Bronchial epithelial cell (primary cell): ENCODE data around the gene SNPH. TPM values are rescaled to one million over a fixed set of nuclear protein-coding genes. Genes with fewer than 3 reads are reported as not detected.

Source experiments
- DNase-seq: peaks from one replicate; pipeline ENCODE4 v3.0.0-alpha.2; 2010; ENCODE audit warnings: low read depth
- FAIRE-seq: peaks from 2 replicates; lab custom pipeline; 2011; peaks lifted over from hg19 to GRCh38; lab: Jason Lieb, UNC
- H3K27me3 ChIP-seq: 2 replicates; pipeline ENCODE4 v1.5.1; 2011; ENCODE audit warnings: low read length; ENCODE audit not compliant: control insufficient read depth, insufficient read depth
- H3K36me3 ChIP-seq: 2 replicates; pipeline ENCODE4 v1.5.1; 2011; ENCODE audit warnings: low read length; ENCODE audit not compliant: control insufficient read depth, insufficient read depth
- H3K4me3 ChIP-seq: 2 replicates; pipeline ENCODE4 v1.5.1; 2011; ENCODE audit warnings: mild to moderate bottlenecking, low read depth, low read length, control low read depth
- total RNA-seq: library from RNA; depleted of rRNA; stranded (reverse); fragments of >200 nt; gene quantifications from 2 replicates; pipeline ENCODE4 v1.2.1, GENCODE V29; 2014
- TF ChIP-seq, protein P1 (sequence below): IDR thresholded peaks from 2 replicates; pipeline ENCODE4 v1.5.1; 2011; ENCODE audit warnings: mild to moderate bottlenecking, moderate library complexity, low read length, control low read depth, inconsistent platforms; ENCODE audit not compliant: insufficient read depth, severe bottlenecking

Gene SNPH
- total RNA-seq, 1 donor from 2014 or later: 1.8 TPM

DNA sequence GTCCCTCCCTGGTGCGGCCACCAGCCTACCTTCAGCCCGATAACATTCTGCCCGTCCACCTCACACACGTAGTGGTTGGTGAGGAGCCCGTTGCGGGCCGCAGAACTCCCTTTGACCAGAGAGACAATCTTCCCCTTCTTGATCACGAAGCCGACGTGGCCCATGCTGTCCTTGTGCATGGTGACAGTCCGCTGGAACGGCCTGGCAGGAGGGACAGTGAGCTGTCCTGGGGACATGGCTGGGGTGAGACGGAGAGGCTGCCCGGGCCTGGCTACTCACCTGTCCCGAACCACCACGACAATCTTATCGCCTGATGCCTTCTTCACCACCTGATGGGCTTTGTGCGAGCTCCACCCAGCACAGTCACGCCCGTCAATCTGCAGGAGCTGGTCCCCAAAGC, 46.2 kb downstream of the SNPH start:
- FAIRE-seq: no peak
- no peak for DNase-seq
- no peak overlapping the region for H3K4me3 ChIP-seq
- peaks cover 22% of the 10 kb centered on the region for H3K36me3 ChIP-seq
- TF ChIP-seq, protein P1, sequence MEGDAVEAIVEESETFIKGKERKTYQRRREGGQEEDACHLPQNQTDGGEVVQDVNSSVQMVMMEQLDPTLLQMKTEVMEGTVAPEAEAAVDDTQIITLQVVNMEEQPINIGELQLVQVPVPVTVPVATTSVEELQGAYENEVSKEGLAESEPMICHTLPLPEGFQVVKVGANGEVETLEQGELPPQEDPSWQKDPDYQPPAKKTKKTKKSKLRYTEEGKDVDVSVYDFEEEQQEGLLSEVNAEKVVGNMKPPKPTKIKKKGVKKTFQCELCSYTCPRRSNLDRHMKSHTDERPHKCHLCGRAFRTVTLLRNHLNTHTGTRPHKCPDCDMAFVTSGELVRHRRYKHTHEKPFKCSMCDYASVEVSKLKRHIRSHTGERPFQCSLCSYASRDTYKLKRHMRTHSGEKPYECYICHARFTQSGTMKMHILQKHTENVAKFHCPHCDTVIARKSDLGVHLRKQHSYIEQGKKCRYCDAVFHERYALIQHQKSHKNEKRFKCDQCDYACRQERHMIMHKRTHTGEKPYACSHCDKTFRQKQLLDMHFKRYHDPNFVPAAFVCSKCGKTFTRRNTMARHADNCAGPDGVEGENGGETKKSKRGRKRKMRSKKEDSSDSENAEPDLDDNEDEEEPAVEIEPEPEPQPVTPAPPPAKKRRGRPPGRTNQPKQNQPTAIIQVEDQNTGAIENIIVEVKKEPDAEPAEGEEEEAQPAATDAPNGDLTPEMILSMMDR: no peak
- H3K27me3 ChIP-seq: no peaks in the 10 kb centered on the region

- TF ChIP-seq, protein P1: no peak
- no peak for FAIRE-seq
- DNase-seq: no peak
- Histone ChIP-seq H3K36me3 (peaks cover 23% of the 10 kb centered on the region), H3K4me3 (no peak overlapping the region), H3K27me3 (no peaks in the 10 kb centered on the region)
These were observed 46.8 kb downstream of the SNPH start for GRCh38 chr20:1312904-1313235.

DNA sequence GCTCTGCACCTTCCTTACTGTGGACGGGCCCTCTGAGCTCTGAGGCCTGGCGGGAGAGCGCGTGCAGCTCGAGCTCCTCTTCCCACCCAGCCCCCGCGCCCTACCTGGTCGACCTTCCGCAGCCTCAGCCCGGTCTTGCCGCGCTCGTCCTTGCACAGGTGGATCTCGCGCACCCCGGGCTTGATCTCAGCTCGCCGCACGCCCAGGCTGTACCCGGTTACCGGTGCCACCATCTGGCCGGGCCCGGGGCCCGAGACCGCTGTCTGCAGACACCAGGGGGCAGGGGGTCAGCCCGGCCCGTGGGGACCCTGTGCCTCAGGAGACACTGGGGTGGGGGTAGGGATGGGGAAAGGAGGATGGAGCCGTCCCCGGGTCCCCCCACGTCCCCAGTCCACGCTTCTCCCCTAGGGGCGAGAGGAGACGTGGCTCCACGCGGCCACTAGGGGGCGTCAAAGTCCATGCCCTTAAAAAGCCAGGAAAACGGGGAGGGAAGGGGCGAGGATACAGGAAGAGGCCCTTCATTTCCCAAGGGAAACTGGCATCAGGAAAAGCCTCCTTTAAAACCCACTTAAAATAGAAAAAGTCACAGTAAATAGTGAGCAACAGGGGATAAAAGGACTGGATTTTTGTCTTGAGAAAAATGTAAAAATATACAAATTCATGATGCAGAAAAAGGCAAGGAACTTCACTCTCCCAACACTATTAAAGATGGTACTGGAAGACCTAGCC, 47.3 kb downstream of the SNPH start:
- FAIRE-seq (no peak), DNase-seq (peak; percentile 38)
- peaks cover 26% of the 10 kb centered on the region for H3K36me3 ChIP-seq
- TF ChIP-seq, protein P1: peak; percentile 91
- H3K27me3 ChIP-seq: no peaks in the 10 kb centered on the region
- H3K4me3 ChIP-seq: no peak overlapping the region

DNA sequence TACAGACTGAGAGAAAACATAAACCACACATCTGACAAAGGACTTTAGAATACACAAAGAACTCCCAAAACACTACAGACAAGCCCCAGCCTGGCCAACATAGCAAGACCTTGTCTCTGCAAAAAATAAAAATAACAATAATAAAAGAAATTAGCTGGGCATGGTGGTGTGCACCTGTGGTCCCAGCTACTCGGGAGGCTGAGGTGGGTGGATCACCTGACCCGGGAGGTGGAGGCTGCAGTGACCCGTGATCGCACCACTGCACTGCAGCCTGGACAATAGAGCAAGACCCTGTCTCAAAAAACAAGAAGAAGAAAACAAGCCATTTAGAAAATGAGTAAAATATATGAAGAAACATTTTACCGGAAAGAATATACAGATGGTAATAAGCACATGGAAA, 49.7 kb downstream of the SNPH start:
- Histone ChIP-seq H3K27me3 (no peaks in the 10 kb centered on the region), H3K4me3 (no peak overlapping the region), H3K36me3 (peaks cover 23% of the 10 kb centered on the region)
- TF ChIP-seq, protein P1: no peak
- FAIRE-seq: no peak
- no peak for DNase-seq

DNA sequence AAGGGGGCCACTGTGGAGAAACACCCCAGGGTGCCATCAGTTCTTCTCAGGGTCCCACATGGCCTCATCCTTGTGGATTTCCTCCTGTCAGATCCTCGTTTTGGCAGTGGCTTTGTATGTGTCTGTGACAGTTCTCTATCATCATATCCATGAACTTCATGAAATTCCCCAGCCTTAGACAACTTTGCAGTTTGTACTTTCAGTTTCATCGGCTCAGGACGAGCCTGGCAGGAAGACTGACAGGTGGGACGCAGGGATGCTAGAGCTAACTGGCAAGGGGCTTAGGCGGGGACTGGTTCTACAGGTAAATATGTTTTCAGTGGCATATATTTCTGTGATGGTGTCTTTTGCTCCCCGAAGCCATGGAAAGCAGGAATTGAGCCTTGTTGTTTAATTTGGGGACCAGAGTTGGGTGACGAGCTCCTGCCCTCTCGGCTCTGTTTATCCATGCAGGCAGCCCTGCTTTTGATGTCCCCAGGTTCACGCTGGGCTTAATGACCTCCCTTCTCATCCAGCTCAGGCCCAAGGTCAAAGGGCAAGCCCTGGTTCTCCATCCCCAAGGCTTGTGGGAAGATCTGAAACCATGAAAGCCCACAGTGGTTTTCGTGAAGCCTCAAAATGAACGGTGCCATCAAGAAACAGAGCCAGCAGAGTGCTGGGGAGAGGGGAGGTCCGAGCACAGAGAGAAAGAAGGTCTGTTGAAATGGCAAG, 51.6 kb downstream of the SNPH start:
- TF ChIP-seq, protein P1: no peak
- DNase-seq (no peak), FAIRE-seq (no peak)
- H3K36me3 ChIP-seq: peaks cover 13% of the 10 kb centered on the region
- no peak overlapping the region for H3K4me3 ChIP-seq
- H3K27me3 ChIP-seq: no peaks in the 10 kb centered on the region

GRCh38 chr20:1319051-1319450, 53.0 kb downstream of the SNPH start:
- TF ChIP-seq, protein P1: no peak
- DNase-seq (no peak), FAIRE-seq (no peak)
- H3K27me3 ChIP-seq: no peaks in the 10 kb centered on the region
- H3K36me3 ChIP-seq: peaks cover 9% of the 10 kb centered on the region
- no peak overlapping the region for H3K4me3 ChIP-seq
